HG03439 (cell line): ENCODE measurements around the gene SEMA5B.

Experiments used
- ATAC-seq: cut with Tn5 transposase; IDR thresholded peaks from one replicate; pipeline ENCODE4 v1.9.1; 2021; ENCODE audit warnings: mild to moderate bottlenecking, moderate library complexity; ENCODE audit not compliant: unreplicated experiment

Gene SEMA5B

DNA sequence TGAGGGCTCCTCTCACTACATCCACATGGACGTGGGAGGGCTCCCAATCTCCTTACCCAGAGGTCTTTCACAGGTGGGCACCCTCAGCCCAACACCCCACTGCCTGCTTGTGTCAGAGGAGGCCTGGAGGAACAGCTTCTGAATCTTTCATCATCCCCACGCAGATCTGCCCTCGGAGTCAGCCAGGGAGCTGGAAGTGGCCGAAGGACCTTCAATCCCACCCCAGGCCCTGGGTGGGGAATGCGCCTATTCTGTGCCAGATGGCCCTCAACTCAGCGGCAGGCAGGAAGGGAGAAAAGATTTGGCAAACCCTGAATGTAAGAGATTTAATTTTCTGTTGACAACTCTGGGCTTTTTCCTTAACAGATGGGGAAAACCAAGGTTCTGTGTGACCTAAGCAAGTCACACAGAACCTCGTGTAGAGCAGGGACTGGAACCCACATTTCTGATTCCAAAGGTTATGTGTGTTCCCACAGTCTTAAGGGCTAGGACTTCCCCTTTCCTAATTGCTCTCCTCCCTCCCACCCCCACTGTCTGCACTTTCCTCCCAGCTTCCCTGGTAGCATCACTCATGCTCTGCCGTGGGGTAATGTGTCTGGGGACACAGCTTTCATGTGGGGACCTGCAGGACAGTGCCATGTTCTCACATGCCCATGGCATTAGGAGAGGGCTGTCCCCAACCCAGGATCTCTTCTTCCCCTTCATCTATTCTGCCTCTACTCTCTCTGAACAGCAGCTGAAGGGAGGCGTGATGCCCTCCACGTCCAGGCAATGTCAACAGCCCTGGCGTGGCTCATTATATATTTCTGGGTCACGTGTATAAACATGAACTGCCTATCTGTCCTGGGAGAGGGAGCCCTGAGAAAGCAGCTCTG, 98.1 kb downstream of the SEMA5B start:
- no peak for ATAC-seq

DNA sequence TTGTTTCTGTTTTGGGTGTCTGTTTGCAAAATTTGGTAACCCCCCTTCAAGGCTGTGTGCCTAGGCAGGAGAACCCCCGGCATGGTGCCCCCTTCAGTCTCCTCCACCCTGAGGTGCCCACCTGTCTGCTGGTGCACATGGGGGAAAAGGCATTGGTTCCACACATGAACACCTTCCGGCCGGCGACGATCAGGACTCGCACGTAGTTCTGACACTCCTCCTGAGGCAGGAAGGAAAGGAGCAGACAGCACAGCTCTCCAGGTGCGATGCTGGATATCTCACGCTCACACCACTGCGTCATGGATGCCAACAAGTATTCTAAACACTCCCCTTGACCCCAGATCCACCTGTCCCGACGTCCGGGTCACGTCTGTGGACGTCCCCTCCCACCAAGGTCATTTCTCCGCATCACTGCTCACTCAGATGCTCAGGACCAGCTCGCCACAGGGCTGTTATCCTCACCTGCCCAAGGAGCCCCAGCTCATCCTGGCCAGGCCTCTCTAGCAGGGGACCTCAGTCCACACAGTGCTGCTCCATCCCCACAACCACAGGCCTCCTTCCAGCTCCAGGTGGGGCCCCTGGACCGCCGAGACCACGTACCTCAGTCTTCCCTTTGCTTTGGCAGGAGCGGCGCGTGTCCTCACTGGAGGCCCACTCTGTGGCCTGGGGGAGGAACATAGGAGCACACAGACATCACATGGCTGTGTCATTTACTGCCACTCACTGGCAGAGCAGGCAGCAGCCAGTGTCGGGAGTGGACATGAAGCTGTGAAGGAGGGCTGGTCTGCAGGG, 99.0 kb downstream of the SEMA5B start:
- ATAC-seq = no peak

DNA sequence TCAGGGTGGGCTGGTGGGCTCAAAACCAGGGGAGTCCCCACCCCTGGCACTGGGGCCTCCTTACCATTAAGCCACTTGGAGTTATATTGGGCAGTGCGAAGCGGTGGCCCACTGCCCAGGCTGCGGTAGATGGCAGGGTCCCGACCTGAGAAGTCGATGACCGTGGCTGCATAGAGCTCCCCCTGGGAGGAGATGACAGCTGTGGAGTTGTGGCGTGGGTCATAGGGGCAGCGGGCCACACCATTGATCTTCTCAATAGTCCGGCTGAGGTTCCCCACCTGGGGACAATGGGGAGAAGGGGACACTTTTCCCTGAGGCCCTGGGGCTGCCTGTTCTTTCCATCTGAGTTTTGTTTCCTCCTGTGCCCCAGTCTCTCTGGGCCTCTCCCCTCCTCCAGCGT, 99.8 kb downstream of the SEMA5B start:
- no peak for ATAC-seq

DNA sequence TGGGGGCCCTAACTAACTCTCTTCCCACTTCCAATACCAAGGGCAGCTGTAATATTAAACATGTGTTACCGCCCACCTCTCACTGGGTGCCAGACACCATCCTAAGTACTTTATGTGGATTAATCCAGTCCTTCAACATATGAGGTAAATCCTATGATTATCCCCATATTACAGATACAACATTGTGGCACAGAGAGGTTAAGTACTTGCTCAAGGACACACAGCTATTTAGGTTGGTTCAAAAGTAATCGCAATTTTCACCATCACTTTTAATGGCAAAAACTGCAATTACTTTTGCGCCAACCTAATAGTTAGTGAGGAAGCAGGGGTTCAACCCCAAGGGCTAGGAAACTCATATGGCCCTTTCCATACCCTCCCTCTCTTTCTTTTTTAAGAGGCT, 100.8 kb downstream of the SEMA5B start:
- ATAC-seq = no peak

DNA sequence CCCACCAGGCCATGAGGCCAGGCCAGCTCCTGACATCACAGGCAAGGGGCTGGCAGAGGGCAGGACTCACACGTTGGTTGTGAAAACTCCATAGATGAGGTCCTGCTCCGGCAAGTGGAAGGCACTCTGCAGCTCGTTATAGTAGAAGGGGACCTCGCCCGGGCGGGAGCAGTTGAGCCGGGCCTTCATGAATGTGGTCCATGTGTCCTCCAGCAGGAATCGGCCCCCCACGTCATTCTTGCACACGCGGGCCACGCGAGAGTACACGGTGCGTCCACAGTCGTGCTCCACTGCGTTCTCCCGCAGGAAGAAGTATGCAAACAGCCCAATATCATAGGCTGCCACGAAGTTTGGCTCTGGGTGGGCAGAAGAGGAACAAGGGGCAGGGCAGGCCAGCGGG, 101.2 kb downstream of the SEMA5B start:
- ATAC-seq = no peak

DNA sequence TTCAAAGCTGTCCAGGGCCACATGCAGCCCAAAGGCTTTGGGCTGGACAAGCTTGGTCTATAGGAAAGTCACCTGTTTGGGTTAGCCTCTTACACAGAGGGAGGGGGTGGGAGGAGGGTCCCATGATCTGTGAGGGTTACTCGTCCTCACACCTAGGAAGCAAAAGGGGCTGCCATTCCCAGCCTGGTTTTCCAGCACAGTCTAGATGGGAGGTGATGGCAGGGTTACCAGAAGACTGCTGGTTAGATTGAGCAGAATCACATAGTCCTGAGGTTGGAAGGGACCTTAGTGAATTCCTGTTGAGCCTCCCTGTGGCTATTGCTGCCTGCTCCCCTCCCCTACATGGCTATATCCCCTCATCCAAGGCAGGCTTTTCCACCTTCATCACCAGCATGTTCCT, 101.8 kb downstream of the SEMA5B start:
- no peak for ATAC-seq

DNA sequence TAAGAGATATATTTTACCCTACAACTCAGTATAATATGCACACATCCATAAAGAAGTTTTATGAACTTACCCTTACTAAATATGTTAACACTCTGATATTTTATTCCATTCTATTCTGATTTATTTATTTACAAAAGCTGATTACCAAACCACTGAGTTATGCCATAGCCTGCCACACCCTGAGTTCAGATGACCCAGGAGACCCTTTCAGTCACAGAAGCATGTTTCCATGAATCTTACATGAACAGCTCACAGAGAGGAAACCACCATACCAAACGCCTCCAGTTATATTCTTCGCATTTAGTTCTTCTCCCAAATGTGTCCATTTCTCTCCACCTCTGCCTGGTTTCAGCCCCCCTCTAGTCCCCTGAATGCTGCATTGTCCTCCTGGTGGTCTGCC, 103.5 kb downstream of the SEMA5B start:
- no peak for ATAC-seq

DNA sequence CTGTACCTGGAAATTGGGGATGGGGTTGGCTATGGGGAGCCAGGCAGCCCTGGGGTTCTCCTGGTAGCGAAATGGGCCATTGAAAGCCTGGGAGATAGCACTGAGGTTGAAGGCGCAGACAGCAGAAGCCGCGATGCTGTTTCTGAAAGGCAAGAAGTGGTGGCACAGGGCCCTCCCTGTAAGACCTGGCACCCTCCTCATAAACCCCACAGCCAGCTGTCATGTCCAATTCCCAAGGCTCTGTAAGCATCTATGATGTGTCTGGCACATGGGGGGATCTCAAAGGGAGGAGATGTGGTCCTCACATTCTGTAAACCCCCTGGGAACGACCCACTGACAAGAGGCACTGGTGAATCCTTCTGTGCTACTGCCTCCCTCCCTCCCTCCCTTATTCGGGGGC, 104.0 kb downstream of the SEMA5B start:
- ATAC-seq = no peak

DNA sequence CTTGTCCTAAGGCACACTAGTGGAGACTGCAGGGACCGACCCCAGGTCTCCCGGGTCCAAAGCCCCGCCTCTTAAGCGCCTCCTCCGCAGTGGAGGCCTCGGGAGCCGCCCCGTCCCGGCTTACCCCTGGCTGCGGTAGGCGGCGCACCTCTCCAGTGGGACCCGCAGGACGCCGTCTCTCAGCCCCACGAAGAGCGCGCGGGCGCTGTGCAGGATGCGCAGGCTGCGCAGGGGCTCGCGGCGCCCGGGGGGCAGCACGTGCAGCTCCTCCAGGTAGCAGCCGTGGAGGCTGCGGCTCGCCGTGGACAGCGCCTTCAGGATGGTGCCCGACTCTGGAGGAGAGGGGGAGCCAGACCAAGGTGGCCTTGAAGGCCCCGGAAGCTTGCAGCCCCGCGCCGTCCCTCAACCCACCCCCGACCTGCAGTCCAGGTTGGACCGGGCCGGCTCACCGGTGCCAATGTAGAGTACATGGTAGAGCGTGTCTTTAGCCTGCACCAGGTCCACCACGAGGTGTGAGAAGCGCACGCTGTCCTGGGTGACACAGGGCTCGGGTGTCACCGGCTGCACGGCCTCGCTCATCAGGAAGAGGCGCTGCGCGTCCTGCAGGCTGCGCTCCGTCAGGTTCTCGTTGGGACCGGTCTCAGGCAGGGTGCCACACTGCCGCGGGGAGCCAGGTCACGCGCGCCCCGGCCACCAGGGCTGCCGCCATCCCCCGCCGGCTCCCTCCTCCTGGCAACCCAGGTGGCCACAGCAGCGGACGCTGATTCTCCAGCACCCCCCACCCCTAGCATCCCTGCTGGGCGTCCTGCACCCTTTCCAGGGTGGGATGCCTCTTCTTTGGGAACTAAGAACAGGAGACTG, 105.5 kb downstream of the SEMA5B start:
- no peak for ATAC-seq

DNA sequence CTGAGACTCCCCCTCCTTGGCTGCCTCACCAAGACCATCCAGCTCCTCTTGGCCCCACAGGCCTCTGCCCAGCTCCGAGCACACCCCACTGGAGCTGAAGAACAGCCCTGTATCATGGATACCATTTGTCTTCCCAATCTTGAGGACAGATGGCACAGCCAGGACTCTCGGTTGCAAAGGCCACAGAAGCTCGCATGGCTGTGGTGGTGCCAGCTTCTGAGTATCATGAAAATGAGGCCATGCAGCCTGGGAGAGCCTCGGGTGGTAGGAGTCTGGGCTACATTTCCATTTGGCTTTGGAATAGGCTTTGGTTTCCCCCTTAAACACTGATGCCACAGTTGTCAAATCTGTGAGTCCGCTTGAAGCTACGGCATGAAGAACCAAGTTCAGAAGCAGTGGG, 106.6 kb downstream of the SEMA5B start:
- ATAC-seq = no peak

DNA sequence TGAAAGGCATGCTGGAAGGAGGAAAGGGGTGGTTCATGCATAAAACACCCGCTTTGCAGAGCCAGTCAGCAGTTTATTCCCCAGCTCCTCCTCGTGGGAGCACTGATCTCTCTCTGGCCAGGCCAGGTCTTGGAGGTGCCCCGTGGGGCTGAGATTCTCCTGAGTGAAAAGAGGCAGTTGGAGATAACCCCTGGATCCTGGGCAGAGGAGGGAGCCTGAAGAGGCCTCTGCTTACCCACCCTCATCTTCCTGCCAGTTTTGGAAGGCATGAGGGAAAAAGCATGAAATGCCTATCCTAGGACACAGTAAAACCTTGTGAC, 108.3 kb downstream of the SEMA5B start:
- ATAC-seq = no peak

DNA sequence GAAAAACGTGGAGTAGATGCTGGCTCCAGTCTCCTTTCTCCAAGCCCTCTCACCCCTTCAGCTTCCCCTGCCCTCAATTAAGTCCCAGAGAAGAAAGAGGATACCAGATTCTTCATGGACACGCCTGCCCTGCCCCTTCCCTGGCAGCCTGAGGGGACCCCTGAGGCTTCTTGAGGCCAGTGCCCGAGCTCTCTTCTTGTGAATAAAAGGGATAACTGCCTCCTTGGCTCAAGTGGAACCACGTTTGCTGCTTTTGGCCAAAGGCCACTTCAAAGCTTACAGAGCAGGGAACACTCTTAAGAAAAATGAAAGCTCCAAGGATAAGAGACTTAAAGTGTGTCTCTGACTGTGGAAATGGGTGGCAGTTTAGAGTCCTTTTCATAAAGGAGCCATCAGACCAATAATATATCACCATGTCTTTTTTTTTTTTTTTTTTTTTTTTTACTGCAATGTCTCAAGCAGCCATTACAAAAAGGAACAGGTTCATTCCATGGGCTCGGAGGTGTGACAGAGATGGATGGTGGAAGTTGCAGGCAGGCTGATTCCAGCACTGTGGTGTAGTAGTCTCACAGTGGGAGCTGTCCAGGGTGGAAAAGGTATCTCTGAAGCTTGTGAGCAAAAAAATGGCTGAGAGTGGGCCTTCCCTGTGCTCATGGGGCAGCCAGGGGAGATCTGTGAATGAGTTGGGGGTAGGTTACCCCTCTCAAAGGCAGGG, 108.8 kb downstream of the SEMA5B start:
- ATAC-seq = no peak

DNA sequence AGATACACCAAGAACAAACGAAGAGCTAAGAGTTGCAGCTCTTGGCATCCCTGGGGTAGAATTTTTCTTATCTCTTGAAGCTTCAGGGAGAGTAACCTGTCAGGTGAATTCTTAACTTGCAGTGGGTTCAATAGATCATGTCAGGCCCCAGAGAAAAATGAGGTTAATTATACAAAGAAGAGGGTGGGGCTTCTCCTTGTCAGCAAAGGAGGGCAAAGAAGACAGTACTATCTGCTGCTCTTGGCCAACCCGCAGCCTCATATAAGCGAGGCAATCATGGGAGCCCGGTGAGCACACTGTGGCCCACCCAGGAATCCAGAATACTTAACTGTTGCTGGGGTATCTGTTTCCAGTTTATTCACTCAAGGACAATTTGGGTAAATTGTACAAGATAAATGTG, 110.2 kb downstream of the SEMA5B start:
- no peak for ATAC-seq

DNA sequence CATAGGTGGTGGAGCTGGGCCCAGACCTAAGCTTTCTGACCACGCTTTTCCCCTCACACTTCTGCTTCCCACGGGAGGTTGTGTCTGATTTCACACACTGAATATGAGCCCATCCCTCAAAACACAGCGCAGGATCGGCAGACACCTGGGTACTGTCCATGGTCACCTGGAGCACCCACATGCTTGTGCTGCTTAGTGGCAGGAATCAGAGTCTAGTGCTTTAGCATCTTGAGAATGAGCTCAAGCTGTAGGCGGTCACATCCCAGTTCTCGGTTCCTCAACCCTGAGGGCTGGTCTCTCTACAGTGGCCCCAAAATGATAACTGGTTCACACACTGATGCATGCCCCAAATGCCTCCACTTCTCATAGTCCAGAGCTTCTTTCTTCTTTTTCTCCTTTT, 111.0 kb downstream of the SEMA5B start:
- ATAC-seq = no peak

DNA sequence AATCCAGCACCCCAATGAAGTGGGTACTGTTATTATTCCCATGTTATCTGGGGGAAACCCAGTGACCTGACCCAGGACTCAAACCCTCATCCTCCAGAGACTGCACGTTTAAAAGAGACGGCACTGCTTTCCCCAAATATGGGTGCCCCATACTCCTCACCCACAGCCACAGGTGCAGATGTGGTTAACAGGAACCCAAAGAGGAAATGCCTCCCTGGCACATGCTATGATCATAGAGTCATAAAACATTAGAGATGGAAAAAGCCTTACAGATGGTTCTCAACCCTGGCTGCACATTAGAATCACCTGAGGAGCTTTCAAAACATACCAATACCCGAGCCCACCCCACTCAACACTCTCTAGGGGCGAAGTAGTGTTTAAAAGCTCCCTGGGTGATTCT, 111.5 kb downstream of the SEMA5B start:
- no peak for ATAC-seq

DNA sequence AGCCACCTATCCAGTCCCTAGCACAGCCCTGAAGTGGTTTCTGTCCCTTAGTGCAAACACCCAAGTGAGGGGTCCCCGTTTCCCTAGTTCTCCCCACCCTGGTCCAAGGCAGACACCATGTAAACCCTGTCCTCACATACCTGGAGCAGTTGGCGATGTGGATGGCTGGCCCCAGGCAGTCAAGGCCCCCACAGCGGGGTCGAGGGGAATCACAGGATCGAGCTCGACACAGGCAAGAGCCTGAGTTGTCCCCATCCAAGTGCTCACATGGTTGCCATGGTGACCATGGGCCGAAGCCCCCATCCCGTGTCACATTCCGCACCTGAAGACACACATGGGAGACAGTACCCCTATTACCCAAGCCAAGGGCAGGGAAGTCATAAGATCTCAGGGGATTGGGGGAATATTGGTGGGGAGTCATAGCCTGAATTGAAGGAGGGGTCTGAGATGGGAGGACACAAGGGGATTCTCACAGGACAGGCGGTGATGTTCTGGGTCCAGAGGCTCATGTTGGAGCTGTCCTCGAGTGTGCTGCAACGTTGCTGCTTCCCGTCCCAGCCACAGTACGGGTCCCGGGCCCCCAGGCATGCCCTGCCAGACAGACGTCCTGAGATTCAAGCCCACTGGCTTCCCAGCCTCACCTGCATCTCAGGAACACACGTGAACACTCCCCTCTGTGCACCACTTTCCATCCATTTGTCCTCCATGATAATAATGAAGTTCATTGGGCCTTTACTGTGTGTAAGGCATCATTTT, 112.1 kb downstream of the SEMA5B start:
- no peak for ATAC-seq

DNA sequence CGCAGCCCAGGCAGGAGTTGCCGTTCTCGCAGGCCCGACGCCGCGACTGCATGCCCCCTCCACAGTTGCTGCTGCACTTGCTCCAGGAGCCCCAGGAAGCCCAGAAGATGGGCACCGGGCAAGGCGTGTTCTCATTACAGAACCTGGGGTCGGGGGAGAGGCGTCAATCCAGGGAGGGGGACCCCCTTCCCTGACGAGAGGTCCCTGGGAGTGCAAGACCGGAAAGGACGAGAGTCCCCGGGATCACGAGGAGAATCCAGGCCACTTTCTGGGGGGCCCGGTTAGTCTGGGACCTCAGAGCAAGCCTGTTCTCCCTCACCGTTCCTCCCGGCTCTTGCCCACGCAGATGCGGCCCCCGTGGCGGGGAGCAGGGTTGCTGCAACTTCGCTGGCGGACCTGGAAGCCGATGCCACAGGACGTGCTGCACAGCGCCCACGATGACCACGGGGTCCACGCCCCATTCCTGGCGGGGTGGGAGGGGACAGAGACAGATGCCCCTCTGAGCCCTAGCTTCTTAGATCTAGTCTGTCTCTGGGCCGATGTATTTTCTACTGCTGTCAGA, 113.9 kb downstream of the SEMA5B start:
- ATAC-seq = no peak

DNA sequence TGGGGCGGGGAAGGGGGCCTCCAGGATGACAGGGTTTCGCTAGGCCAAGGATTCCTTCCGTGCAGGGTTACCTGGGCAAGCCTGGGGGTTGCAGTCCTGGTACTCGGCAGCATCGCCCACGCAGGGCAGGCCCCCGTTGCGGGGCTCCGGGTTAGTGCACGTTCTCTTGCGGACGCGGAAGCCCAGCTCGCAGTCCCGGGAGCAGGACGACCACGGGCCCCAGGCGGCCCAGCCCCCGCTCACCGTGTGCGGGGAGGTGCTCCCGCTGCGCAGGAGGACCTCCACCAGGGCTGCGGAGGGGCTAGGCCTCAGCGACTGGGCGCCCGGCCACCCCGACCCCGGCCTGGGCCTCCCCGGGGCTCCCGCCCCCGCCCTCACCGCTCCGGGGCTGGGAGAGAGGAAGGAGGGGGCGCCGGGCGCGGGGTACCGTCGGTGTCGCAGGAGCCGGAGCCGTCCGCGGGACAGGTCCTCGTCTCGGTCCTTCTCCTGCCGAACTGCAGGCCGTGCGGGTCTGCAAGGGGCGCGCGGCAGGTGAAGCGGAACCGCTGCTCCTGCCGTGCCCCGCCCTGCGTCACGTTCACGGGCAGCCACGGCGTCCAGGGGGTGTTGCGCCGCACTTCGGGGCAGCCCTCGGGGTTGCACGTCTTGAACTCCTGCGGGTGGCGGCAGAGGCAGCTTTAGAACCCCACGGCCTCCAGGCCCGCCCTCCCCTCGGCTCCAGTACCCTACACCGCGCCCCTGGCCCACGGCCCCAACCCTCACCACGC, 114.6 kb downstream of the SEMA5B start:
- no peak for ATAC-seq

DNA sequence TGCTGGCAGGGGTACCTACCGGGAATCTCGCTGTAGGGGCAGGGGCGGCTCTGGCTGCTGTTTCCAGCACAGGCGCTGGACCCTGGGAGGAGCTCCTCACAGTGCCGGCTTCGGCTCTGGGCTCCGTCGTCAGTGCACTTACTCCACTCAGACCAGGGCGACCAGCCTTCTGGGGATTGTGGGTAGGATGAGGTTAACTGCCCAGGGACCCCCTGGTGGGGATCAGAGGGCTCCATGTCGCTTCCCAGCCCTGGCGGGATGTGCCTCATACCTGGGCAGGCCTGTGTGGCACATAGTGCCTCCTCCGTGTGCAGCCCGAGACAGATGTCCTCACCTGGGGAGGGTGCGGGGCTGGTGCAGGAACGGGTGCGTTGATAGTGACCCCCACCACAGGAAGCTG, 115.7 kb downstream of the SEMA5B start:
- ATAC-seq = no peak
